Measurements from ENCODE around the gene FSIP2.

GRCh38 chr2:185817991-185818390 lies 79.4 kb downstream of the FSIP2 start:
- TF ChIP-seq CTCF (IDR thresholded peaks at IDR 0.05) (no peak), POLR2AphosphoS5 (IDR thresholded peaks at IDR 0.05) (no peak), EP300 (IDR thresholded peaks at IDR 0.05) (no peak)

All from stomach (tissue), 4 donors.